Heart left ventricle (tissue), 13 donors: Measurements from ENCODE around the gene RNF208.

Experiments
- POLR2A ChIP-seq, 2 donors: fragments of 450-650 bp; IDR thresholded peaks; one replicate each; pipeline ENCODE4 v1.6.1; 2017; ENCODE audit warnings: antibody characterized with exemption in 2 of 2, mild to moderate bottlenecking in 2 of 2, moderate library complexity in 2 of 2
- TF ChIP-seq, protein P1 (sequence below), 12 donors: fragments of 200-600 bp; sonication (generic) in 4 of 12; IDR thresholded peaks; one replicate each; pipeline versions ENCODE4 v1.5.0 to v1.8.0; 2018 to 2022; ENCODE audit warnings: antibody characterized with exemption in 12 of 12, mild to moderate bottlenecking in 5 of 12
- donor health status: ischemic (EF 13 %, LVEDD 7.1; RV severe dilation, severe dysfunction).
- donor health status: DM: no; HTN: yes; CAD: no.
- donor health status: DM: no; HTN: no; CAD: no.
- donor health status: ischemic (EF 25% LVEDD 6.9; RV normal size, moderate dysfunction).
- donor health status: ischemic (EF 25% LVEDD 5.7; RV mildly dilated, moderate dysfunction).
- donor health status: ischemic (EF 35%, LVEDD 5.7; RV mildly dilated, moderate dysfunction).
- donor health status: nonischemic (EF 11% LVEDD 7.7; RV severe dilation, severe dysfunction).
- donor health status: DM: yes; HTN: yes; CAD: no.
- donor health status: PGD.
- donor health status: ischemic (EF 29% LVEDD 5.4; RV normal size, mild dysfunction).
- donor health status: nonischemic (EF 23%, LVEDD 6.1; RV moderate dilation, normal function).

DNA sequence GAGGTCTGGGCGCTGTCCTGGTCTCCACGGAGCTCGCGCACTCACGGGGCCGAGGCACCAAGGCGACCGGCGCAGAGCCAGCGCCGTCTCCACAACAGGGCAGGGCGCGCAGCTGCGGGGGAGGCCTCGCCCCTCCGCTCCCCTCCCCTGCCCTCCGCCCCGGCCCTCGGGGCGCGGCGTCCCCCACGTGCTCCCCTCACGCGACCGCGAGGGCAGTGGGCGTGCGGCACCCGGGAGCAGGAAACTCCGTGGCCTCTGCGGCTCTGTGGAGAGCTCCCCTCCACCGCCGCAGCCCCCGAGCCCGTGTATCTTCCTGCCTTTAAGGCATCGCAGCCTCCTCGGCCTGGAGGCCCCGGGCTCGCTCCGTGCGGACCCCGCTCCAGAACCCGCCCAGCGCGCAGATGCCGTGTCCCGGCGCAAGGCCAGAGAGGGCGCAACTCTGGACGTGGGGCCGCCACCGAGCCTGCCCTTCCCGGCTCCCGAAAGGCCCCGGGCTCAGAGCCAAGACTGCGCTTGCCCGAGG is 18.3 kb upstream of the RNF208 start:
- TF ChIP-seq, protein P1, sequence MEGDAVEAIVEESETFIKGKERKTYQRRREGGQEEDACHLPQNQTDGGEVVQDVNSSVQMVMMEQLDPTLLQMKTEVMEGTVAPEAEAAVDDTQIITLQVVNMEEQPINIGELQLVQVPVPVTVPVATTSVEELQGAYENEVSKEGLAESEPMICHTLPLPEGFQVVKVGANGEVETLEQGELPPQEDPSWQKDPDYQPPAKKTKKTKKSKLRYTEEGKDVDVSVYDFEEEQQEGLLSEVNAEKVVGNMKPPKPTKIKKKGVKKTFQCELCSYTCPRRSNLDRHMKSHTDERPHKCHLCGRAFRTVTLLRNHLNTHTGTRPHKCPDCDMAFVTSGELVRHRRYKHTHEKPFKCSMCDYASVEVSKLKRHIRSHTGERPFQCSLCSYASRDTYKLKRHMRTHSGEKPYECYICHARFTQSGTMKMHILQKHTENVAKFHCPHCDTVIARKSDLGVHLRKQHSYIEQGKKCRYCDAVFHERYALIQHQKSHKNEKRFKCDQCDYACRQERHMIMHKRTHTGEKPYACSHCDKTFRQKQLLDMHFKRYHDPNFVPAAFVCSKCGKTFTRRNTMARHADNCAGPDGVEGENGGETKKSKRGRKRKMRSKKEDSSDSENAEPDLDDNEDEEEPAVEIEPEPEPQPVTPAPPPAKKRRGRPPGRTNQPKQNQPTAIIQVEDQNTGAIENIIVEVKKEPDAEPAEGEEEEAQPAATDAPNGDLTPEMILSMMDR (IDR thresholded peaks at IDR 0.05) = peak in 4 of 12 donors; percentile 4 to 17 (median 6)
- peak in 1 of 2 donors; percentile 61 for TF ChIP-seq POLR2A (IDR thresholded peaks at IDR 0.05)
